ENCODE data around the gene POLR3E.
A peak's percentile ranks its signal among the peaks of the same experiment; 100 is the strongest.

The POLR3E gene

DNA sequence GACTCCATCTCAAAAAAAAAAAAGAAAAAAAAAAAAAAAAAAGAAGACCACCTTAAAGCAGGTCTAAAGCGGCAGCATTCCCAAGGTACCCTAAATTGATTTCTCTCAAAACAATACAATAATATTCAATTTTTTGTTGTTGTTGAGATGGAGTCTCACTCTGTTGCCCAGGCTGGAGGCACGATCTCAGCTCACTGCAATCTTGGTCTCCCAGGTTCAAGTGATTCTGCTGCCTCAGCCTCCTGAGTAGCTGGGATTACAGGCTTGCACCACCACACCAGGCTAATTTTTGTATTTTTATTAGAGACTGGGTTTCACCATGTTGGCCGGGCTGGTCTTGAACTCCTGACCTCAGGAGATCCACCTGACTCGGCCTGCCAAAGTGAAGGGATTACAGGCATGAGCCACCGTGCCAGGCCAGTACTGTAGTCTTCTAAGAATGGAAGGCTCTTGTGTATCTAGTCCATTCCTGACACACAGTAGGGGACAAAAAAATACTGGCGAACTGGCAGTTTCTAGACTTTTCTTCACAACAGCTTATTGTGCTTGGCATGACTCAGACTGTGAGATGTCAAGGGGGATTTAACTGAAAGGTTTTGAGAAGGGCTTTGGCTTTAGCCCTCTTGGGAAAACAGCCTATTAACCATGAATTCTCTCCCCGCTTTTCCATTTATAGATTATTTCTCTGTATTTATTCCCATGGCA lies 59.9 kb downstream of the POLR3E start:
- H3K79me2 ChIP-seq (ENCODE audit: insufficient read depth, low read length), result peaks cover 3% of the 10 kb centered on the region; the same call in 1 of the 2 replicates
- 0 out of 2 replicates have a peak, but pooled peaks cover 5% of the 10 kb centered on the region for H4K20me1 ChIP-seq (ENCODE audit: insufficient read depth, low read length)

DNA sequence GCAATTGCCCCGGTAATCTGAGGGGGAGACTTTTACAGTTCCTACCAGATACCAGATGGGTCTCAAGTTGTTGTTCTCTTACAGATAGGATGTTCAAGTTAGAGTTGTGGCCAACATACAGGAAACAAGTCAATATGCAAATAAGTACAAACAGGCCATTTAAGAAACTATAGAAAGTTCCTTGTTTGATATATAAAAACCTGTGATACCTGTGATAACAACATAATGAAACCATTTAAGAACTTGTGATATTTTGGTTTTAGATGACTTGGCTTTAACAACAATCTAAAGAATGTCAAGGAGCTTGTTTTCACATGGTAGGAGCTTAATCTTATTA lies 60.4 kb downstream of the POLR3E start:
- H3K79me2 ChIP-seq (ENCODE audit: insufficient read depth, low read length), result peaks cover under 1% of the 10 kb centered on the region; the same call in 1 of the 2 replicates
- H3K27me3 ChIP-seq (ENCODE audit: insufficient read depth, low read length, poor library complexity), result no peaks in the 10 kb centered on the region
- no peak overlapping the region for H3K4me2 ChIP-seq (ENCODE audit: insufficient read depth, low read length)
- H3K9ac ChIP-seq (ENCODE audit: low read depth, low read length), result no peak overlapping the region
- no peak overlapping the region for H3K27ac ChIP-seq (ENCODE audit: low read length)
- no peaks in the 10 kb centered on the region for H3K9me3 ChIP-seq (ENCODE audit: insufficient read depth, low read length, severe bottlenecking)
- no peaks in the 10 kb centered on the region for H3K4me1 ChIP-seq (ENCODE audit: insufficient read depth, low read length)
- no peak for TF ChIP-seq EZH2 (IDR thresholded peaks at IDR 0.05; ENCODE audit: borderline replicate concordance, low read depth, low read length, severe bottlenecking)
- TF ChIP-seq, protein P1, sequence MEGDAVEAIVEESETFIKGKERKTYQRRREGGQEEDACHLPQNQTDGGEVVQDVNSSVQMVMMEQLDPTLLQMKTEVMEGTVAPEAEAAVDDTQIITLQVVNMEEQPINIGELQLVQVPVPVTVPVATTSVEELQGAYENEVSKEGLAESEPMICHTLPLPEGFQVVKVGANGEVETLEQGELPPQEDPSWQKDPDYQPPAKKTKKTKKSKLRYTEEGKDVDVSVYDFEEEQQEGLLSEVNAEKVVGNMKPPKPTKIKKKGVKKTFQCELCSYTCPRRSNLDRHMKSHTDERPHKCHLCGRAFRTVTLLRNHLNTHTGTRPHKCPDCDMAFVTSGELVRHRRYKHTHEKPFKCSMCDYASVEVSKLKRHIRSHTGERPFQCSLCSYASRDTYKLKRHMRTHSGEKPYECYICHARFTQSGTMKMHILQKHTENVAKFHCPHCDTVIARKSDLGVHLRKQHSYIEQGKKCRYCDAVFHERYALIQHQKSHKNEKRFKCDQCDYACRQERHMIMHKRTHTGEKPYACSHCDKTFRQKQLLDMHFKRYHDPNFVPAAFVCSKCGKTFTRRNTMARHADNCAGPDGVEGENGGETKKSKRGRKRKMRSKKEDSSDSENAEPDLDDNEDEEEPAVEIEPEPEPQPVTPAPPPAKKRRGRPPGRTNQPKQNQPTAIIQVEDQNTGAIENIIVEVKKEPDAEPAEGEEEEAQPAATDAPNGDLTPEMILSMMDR (IDR thresholded peaks at IDR 0.05; ENCODE audit: borderline replicate concordance, extremely low read depth, low read length, poor library complexity, severe bottlenecking), result no peak
- peaks cover 16% of the 10 kb centered on the region for H3K36me3 ChIP-seq (ENCODE audit: insufficient read depth, low read length)
- DNase-seq (no peak), ATAC-seq (ENCODE audit: insufficient read depth, low read depth) (no peak)
- H4K20me1 ChIP-seq (ENCODE audit: insufficient read depth, low read length), result 0 out of 2 replicates have a peak, but pooled peaks cover 5% of the 10 kb centered on the region
- no peak overlapping the region for H2AFZ ChIP-seq (ENCODE audit: low read depth, low read length)
- no peak overlapping the region for H3K4me3 ChIP-seq (ENCODE audit: low read depth in 1 of 2, low read length in 2 of 2)

More for the DNA sequence above, 59.9 kb downstream of the POLR3E start:
- H3K4me1 ChIP-seq (ENCODE audit: insufficient read depth, low read length), result no peaks in the 10 kb centered on the region
- H3K4me3 ChIP-seq (ENCODE audit: low read depth in 1 of 2, low read length in 2 of 2), result no peak overlapping the region
- H3K27ac ChIP-seq (ENCODE audit: low read length), result no peak overlapping the region
- no peaks in the 10 kb centered on the region for H3K9me3 ChIP-seq (ENCODE audit: insufficient read depth, low read length, severe bottlenecking)
- TF ChIP-seq EZH2 (IDR thresholded peaks at IDR 0.05; ENCODE audit: borderline replicate concordance, low read depth, low read length, severe bottlenecking), result no peak
- TF ChIP-seq, protein P1 (IDR thresholded peaks at IDR 0.05; ENCODE audit: borderline replicate concordance, extremely low read depth, low read length, poor library complexity, severe bottlenecking), result no peak
- no peak overlapping the region for H3K4me2 ChIP-seq (ENCODE audit: insufficient read depth, low read length)
- no peak for DNase-seq
- no peak overlapping the region for H3K9ac ChIP-seq (ENCODE audit: low read depth, low read length)
- no peak overlapping the region for H2AFZ ChIP-seq (ENCODE audit: low read depth, low read length)
- no peaks in the 10 kb centered on the region for H3K27me3 ChIP-seq (ENCODE audit: insufficient read depth, low read length, poor library complexity)
- ATAC-seq (ENCODE audit: insufficient read depth, low read depth), result no peak
- peaks cover 17% of the 10 kb centered on the region for H3K36me3 ChIP-seq (ENCODE audit: insufficient read depth, low read length)

DNA sequence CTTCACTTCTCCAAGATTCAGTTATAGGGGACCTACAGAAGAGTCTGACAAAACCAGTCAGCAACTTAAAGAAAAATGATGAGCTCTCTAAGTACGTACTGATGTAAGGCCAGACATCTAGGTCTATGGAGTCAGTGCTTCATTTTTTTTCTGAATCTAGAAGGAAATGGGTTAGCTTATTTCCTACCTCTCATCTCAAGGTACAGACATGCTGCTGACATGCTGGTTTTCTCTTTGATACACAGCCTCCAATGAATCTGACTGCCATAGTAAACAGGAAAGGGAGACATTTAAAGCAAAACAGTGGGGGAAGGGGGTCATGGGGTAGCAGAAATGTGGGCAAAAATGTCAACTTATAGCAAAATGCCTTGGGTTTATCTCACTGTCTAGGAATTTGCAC lies 60.8 kb downstream of the POLR3E start:
- Histone ChIP-seq H3K9ac (ENCODE audit: low read depth, low read length) (no peak overlapping the region), H3K36me3 (ENCODE audit: insufficient read depth, low read length) (peaks cover 19% of the 10 kb centered on the region), H2AFZ (ENCODE audit: low read depth, low read length) (no peak overlapping the region), H3K27ac (ENCODE audit: low read length) (no peak overlapping the region), H3K27me3 (ENCODE audit: insufficient read depth, low read length, poor library complexity) (no peaks in the 10 kb centered on the region), H3K9me3 (ENCODE audit: insufficient read depth, low read length, severe bottlenecking) (no peaks in the 10 kb centered on the region), H3K4me1 (ENCODE audit: insufficient read depth, low read length) (no peaks in the 10 kb centered on the region), H4K20me1 (ENCODE audit: insufficient read depth, low read length) (0 out of 2 replicates have a peak, but pooled peaks cover 5% of the 10 kb centered on the region), H3K79me2 (ENCODE audit: insufficient read depth, low read length) (no peaks in the 10 kb centered on the region), H3K4me3 (ENCODE audit: low read depth in 1 of 2, low read length in 2 of 2) (no peak overlapping the region), H3K4me2 (ENCODE audit: insufficient read depth, low read length) (no peak overlapping the region)
- DNase-seq, result no peak
- ATAC-seq (ENCODE audit: insufficient read depth, low read depth), result peak; percentile 39; the same call in 2 of the 3 replicates
- TF ChIP-seq, protein P1 (IDR thresholded peaks at IDR 0.05; ENCODE audit: borderline replicate concordance, extremely low read depth, low read length, poor library complexity, severe bottlenecking), result no peak
- no peak for TF ChIP-seq EZH2 (IDR thresholded peaks at IDR 0.05; ENCODE audit: borderline replicate concordance, low read depth, low read length, severe bottlenecking)

All from DND-41 (cell line).